NCI-H2227 (cell line): ENCODE measurements around the gene CCDC9.
"Not testable (repeated sequence)": the region's sequence is repeated elsewhere in the genome, so short reads cannot be mapped to it uniquely, and the experiment has no call there.

Source experiments
- DNase-seq: peaks from one replicate; lab custom pipeline; 2025; ENCODE audit not compliant: unreplicated experiment; lab: John Stamatoyannopoulos, UW

CCDC9 gene

DNA sequence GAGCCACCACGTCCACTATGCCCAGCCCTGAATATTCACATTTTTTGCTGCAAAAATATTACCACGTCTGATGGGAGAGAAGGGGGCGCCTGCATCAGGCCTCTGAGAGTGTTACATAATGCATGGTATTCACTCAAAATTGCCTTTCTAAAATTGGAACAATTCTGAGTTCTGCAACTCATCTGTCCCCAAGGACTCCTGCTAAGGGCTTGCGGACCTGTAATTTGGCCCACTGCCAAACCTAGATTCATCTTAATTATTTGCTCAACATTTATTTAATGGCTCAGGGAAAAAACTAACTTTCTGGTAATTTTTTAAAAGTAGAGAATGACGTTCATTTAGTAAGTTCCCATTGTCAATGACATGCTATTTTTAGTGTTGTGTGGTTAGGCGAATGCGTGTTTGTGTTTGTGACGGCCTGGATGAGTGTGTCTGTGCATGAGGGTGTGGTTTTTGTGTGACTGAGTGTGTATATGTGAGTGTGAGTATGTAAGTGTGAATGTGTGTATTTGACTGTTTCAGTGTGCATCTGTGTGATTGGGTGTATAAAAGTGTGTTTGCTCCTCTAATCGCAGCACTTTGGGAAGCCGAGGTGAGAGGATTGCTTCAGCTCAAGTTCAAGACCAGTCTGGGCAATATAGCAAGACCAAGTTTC lies 27.2 kb downstream of the CCDC9 start:
- DNase-seq = no peak

DNA sequence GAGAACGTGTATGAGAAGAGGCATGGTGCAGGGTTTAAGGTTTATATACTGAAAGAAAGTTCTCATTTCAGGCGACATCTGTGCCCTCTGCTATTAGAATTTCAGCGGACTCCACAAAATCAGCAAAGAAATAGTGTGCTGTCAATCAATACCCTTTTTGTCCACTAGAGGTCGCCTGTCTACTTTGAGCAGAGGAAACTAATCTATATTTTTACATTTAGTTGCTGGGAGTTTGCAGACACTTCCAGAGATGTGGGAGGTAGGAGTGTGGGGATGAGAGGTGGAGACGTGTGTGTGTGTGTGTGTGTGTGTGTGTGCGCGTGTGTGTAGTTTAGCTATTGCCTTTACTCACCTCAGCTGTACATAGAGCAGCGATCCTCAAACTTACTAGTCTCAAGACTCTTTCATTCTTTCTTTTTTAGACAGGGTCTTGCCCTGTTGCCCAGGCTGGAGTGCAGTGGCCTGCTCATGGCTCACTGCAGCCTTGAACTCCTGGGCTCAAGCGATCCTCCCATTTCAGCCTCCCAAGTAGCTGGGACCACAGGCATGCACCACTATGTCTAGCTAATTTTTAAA lies 28.1 kb downstream of the CCDC9 start:
- DNase-seq = peak; percentile 70

- DNase-seq = peak; percentile 84
These were observed 39.7 kb downstream of the CCDC9 start for GRCh38 chr19:47296036-47296435.

DNA sequence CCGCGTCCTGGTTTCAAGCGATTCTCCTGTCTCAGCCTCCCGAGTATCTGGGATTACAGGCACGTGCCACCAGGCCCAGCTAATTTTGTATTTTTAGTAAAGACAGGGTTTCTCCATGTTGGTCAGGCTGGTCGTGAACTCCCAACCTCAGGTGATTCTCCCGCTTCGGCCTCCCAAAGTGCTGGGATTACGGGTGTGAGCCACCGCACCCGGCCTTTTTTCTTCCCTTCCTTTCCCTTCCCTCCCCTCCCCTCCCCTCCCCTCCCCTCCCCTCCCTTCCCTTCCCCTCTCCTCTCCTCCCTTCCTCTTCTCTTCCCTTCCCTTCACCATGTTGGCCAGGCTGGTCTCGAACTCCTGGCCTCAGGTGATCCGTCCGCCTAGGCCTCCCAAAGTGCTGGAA lies 44.5 kb downstream of the CCDC9 start:
- not testable (repeated sequence) for DNase-seq

DNA sequence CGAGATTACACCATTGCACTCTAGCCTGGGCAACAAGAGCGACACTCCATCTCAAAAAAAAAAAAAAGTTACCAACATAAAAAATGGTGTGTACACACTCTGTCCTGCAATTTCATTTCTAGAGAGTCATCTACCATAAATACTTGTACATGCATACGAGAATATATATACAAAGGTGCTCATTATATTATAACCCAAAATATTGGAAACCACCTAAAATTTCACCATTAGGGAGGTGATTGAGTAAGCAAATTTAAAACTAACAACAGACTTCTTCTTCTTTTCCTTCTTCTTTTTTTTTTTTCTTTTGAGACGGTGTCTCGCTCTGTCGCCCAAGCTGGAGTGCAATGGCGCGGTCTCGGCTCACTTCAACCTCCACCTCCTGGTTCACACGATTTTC lies 45.9 kb downstream of the CCDC9 start:
- DNase-seq = no peak

- DNase-seq = no peak
These were observed 47.6 kb downstream of the CCDC9 start for GRCh38 chr19:47303966-47304365.

DNA sequence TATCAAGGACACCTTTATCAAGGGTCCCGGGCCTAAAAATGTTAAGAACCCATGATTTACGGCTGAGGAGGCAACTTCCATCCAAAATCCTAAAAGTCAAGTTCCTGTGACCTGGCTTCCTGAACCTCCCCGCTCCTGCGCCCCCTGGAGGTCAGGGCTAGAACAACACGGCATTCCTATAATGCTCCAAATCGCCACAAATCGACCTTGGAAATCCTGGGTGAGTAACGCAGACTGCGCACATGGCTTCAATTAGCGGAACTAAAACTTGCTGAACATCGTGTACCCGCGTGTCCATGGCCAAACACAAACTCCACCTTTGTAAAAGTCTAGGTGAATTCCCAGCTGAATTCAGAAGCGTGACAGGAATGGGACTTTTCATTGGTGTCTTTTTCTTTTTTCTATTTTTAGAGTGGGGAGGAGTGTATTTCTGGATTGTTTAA lies 49.0 kb downstream of the CCDC9 start:
- DNase-seq = peak; percentile 61

- DNase-seq = no peak
These were observed 50.0 kb downstream of the CCDC9 start for GRCh38 chr19:47306303-47306702.

DNA sequence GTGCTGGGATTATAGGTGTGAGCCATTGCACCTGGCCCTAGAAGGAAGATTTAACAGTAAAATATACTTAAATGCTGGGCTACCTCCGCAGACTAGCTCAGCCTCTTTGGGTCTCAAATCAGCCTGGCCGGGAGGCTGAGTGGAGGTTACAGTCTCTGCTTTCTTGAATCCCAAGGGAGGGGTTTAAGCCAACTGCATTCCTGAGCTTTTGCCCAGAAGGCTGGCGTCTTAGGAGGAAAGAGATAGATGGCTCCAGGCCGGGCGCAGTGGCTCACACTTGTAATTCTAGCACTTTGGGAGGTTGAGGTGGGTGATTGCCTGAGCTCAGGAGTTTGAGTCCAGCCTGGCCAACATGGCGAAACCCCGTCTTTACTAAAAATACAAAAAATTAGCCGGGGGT lies 52.7 kb downstream of the CCDC9 start:
- DNase-seq = no peak

DNA sequence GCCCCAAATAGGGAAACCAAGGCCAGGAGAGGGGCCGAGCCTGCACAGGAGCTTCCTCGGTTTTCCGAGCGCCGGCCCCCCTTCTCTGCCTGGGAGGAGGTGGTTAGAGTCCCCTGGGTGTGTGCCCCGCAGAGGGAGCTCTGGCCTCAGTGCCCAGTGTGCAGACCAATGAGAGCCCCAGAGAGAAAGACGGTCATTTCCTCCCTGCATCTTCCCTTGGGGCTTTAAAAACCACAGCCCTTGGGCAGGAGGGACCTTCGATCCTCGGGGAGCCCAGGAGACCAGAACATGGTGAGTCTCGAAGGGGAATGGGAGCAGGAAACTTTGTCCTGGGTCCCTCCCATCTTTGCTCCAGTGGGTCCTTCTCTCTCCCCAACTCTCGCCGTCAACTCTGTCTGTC lies 53.3 kb downstream of the CCDC9 start, which contains the start of gene C5AR1:
TSS of gene C5AR1 (plus strand) at position 254 of the 400 bp plus-strand sequence. CDS start at position 289, 35 bp downstream.
- no peak for DNase-seq

DNA sequence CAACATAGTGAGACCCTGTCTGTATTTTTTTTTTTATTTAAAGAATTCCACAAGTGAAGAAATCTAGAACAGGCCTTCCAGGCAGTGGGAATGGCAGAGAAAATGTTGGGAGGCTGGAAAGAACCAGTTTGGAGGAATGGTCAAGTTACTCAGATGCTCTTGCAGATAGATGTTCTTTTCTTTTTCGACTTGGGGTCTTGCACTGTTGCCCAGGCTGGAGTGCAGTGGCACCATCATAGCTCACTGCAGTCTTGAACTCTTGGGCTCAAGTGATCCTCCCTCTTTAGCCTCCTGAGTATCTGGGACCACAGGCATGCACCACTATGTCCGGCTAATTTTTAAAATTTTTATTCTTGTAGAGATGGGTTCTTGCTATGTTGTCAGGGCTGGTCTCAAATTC lies 54.0 kb downstream of the CCDC9 start:
- no peak for DNase-seq

- no peak for DNase-seq
These were observed 54.5 kb downstream of the CCDC9 start for GRCh38 chr19:47310819-47311218.

- DNase-seq = no peak
These were observed 56.2 kb downstream of the CCDC9 start for GRCh38 chr19:47312366-47313006.

- DNase-seq = no peak
These were observed 57.5 kb downstream of the CCDC9 start for GRCh38 chr19:47313754-47314295.

DNA sequence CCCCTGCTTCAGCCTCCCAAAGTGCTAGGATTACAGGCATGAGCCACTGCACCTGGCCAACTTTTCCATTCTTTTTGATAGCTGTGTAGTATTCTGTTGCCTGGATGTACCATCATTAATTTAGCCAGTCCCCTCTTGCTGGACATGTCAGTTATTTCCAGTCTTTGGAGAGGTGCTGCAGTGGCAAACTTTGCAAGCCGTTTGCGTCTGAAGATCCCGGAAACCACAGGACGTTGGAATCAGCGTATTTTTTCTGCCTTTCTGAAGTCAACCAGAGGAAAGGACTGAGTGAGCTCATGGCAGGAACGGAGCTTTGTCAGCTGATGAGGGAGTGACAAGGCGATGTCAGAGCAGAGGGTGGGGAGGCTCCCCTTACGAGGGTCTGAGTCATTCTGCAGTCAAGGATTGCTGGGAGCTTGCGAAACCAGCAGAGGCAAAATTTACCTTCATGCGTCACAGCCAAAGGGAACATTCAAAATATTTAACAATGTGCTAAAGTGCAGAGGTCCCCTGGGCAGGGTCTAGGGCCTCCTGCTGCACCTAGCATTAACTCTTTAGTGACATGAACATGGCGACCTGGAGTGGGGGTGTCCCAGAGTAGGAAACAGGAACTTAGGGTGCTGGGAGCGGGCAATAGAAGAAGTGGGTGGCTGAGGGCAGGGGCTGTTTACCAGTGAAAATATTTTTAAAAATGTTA lies 58.9 kb downstream of the CCDC9 start:
- DNase-seq = peak; percentile 16

GRCh38 chr19:47316513-47316912 lies 60.2 kb downstream of the CCDC9 start:
- DNase-seq = no peak

DNA sequence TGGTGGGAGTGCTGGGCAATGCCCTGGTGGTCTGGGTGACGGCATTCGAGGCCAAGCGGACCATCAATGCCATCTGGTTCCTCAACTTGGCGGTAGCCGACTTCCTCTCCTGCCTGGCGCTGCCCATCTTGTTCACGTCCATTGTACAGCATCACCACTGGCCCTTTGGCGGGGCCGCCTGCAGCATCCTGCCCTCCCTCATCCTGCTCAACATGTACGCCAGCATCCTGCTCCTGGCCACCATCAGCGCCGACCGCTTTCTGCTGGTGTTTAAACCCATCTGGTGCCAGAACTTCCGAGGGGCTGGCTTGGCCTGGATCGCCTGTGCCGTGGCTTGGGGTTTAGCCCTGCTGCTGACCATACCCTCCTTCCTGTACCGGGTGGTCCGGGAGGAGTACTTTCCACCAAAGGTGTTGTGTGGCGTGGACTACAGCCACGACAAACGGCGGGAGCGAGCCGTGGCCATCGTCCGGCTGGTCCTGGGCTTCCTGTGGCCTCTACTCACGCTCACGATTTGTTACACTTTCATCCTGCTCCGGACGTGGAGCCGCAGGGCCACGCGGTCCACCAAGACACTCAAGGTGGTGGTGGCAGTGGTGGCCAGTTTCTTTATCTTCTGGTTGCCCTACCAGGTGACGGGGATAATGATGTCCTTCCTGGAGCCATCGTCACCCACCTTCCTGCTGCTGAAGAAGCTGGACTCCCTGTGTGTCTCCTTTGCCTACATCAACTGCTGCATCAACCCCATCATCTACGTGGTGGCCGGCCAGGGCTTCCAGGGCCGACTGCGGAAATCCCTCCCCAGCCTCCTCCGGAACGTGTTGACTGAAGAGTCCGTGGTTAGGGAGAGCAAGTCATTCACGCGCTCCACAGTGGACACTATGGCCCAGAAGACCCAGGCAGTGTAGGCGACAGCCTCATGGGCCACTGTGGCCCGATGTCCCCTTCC lies 63.9 kb downstream of the CCDC9 start:
- DNase-seq = no peak
